Upper lobe of left lung (tissue), 4 donors: ENCODE measurements around the gene DOHH.

Experiments
- EP300 ChIP-seq, 4 donors: sonication (generic); formaldehyde crosslinking; IDR thresholded peaks; one replicate each; pipeline ENCODE4 v1.5.1; 2017; ENCODE audit warnings: antibody characterized with exemption in 4 of 4, control low read depth in 2 of 4
- POLR2A ChIP-seq, 4 donors: fragments of 450-650 bp; IDR thresholded peaks; one replicate each; pipeline ENCODE4 v1.5.1; 2016 to 2017; ENCODE audit warnings: antibody characterized with exemption in 4 of 4, mild to moderate bottlenecking in 2 of 4
- POLR2AphosphoS5 ChIP-seq, 2 donors: sonication (generic); formaldehyde crosslinking; IDR thresholded peaks; one replicate each; pipeline ENCODE4 v1.5.1; 2017; ENCODE audit warnings: antibody characterized with exemption in 2 of 2
- TF ChIP-seq, protein P1 (sequence below), 6 experiments: fragments of 450-650 bp in 4 of 6; fragments of 200-600 bp in 2 of 6; sonication (generic) in 2 of 6; IDR thresholded peaks; one replicate each; pipeline ENCODE4 v1.5.1; 2016 to 2019; ENCODE audit warnings: antibody characterized with exemption in 6 of 6

DNA sequence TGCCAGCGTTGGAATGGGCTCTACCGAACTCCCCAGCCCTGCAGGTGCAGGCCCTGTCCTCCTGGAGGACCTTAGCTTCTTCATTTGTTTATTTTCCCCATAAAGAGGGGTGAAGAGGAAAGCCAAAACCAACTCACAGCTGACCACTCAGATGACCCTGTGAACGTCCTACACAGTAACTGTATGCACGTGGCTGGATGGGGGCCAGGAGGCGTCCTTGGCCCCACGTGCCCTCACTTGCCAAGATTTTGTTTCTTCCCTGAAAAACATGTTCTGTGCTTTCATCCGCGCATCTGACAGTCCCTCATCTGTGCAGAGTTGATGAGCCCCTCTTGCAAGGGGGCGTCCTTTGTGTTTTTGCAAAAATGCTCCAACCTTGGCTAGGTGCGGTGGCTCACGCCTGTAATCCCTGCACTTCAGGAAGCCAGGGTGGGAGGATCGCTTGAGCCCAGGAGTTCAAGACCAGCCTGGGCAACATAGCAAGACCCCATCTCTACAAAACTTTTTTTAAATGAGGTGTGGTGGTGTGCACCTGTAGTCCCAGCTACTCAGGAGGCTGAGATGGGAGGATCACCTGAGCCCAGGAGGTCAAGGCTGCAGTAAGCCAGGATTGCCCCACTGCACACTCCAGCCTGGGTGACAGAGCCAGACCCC lies 33.2 kb upstream of the DOHH start:
- TF ChIP-seq POLR2A (IDR thresholded peaks at IDR 0.05) (no peak), POLR2AphosphoS5 (IDR thresholded peaks at IDR 0.05) (no peak), EP300 (IDR thresholded peaks at IDR 0.05) (no peak)
- TF ChIP-seq, protein P1, sequence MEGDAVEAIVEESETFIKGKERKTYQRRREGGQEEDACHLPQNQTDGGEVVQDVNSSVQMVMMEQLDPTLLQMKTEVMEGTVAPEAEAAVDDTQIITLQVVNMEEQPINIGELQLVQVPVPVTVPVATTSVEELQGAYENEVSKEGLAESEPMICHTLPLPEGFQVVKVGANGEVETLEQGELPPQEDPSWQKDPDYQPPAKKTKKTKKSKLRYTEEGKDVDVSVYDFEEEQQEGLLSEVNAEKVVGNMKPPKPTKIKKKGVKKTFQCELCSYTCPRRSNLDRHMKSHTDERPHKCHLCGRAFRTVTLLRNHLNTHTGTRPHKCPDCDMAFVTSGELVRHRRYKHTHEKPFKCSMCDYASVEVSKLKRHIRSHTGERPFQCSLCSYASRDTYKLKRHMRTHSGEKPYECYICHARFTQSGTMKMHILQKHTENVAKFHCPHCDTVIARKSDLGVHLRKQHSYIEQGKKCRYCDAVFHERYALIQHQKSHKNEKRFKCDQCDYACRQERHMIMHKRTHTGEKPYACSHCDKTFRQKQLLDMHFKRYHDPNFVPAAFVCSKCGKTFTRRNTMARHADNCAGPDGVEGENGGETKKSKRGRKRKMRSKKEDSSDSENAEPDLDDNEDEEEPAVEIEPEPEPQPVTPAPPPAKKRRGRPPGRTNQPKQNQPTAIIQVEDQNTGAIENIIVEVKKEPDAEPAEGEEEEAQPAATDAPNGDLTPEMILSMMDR (IDR thresholded peaks at IDR 0.05): no peak
